IMR-90 (cell line): ENCODE results near the gene CSRNP3.

ENCODE experiments used
- CHD1 ChIP-seq: IDR thresholded peaks from 2 replicates; pipeline ENCODE4 v1.6.1; 2012; ENCODE audit warnings: low read depth, low read length, improper control_type of control experiment
- CTCF ChIP-seq: conservative IDR thresholded peaks from 2 replicates; pipeline ENCODE4 v1.5.1; 2012; ENCODE audit warnings: mild to moderate bottlenecking, low read depth, low read length, improper control_type of control experiment
- RAD21 ChIP-seq: IDR thresholded peaks from 2 replicates; pipeline ENCODE4 v1.6.1; 2012; ENCODE audit warnings: low read length, improper control_type of control experiment

- no peak for TF ChIP-seq CTCF
- no peak for TF ChIP-seq RAD21
- no peak for TF ChIP-seq CHD1
These were observed 230.4 kb downstream of the CSRNP3 start for GRCh38 chr2:165699946-165700345.
